ENCODE results near the gene CADPS2.

CADPS2 gene

GRCh38 chr7:122766593-122766992 lies 119.7 kb downstream of the CADPS2 start:
- no peak for DNase-seq

DNA sequence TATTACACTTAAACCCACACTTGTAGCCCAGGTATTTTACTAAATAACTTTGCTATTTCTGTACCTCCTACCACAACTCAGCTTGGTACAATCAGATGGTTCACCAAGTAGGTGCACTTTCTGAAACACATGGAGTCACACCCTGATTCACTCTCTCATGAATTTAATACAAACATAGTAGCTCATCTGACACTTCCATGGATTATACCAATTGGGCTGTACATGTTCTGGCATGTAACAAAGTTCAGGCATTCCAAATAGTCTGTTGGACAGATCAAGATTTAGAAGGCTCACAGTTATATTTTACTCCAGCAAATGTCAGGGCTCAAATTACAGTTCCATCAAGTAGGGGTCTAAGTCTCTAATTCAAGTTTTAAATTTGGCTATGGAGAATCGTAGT lies 121.4 kb downstream of the CADPS2 start:
- DNase-seq, result no peak

DNA sequence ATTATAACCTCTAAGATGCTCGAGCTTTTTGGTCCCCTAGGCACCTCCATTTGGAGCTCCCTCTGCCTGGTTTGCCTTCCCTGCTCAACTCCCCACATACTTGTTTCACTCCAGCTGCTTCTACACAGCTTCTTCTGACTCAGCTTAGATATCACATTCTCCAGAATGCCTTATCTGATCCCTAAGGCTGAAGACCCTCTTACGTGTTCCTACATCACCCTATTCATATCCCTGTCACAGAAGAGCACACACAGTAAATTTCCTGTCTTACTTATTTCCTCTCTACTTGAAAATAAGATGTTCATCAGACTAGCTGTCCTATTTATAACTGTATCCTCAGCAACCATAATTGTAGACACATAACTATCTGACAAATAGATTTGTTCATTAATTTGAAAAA lies 122.2 kb downstream of the CADPS2 start:
- DNase-seq, result no peak

DNA sequence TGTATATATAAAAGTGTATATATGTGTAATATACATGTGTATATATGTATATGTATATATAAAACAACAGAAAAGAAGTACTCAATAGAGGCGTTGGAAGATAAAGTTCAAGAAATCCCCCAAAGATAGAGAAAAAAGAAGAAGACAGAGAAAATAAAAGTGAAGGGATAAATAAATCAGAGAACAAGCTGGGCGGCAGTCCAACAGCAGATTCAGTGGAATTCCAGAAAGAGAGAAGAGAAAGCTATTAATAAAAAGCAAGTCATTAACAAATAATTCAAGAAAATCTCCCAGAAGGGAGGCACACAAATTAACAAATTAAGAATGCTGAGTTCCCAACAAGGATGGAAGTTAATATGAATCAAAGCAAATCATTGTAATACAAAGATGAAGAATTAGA lies 124.2 kb downstream of the CADPS2 start:
- no peak for DNase-seq

DNA sequence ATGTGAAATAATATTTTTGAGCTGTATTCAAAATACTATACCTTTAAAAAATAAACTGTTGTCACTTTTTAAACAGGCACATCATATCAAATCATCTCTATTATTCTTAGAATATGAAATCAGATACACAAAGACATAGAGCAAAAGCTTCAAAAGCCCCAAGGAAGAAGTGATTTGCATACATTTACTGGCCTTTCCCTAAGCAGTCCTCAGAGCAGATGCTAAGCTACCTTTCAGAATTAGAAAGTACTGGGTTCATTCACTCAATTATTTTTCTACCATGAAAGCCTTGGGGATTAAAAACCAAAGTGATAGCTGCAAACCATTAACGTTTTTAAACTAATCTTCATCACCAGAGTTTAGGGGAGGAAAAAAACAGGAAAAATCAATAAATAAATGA lies 127.8 kb downstream of the CADPS2 start:
- no peak for DNase-seq

DNA sequence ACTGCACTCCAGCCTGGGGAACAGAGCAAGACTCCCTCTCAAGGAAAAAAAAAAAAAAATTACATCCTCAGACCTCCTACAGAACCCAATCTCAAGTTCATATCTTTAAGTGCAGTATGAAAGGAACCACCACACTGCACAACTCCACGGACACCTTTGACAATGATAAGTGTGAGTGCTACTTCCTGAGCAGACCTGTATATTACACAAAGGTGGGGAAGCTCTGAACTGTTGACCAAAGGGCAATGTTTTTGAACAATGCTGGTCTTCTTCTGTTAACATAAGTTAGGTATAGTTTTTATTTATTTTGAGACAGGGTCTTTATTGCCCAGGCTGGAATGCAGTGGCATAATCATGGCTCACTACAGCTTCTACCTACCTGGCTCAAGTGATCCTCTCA lies 129.4 kb downstream of the CADPS2 start:
- no peak for DNase-seq

DNA sequence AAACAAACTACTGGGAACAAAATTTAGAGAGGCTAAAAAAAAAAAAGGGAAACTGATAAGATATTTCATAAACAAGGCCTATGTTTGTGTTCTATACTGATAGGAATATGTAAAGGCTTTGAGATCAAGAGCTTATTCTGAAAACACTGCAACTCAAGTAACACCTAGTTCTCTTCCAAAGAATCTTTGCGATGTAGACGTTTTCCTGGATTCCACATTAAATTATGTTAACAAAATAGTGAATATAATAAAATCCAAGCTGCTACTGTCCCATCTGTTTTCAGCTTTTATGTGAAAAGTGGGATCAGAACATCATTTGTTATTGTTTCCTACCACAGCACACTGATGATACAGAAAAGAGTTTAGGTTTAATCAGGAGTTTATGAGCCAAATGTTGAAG lies 130.6 kb downstream of the CADPS2 start:
- DNase-seq, result no peak

- DNase-seq, result no peak
Observed at GRCh38 chr7:122752583-122752982, 133.7 kb downstream of the CADPS2 start.

DNA sequence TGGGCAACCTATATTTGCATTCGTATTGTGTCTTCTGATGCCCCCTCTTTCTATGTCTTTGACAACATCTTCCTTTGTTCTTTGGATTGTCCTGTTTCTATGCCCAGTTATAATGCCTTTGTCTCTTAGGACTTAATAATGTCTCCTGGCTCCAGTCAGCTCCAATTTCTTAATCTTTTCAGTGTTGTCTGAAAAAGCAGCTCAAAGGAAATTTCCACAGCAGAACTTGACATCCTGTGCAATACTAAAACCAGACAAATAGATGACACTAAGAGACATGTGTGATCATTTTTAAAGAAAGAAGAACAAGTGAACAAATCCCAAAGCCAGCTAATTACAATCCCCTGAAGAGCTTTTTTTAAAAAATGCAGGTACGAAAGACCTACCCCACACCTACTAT lies 135.9 kb downstream of the CADPS2 start:
- DNase-seq, result no peak

DNA sequence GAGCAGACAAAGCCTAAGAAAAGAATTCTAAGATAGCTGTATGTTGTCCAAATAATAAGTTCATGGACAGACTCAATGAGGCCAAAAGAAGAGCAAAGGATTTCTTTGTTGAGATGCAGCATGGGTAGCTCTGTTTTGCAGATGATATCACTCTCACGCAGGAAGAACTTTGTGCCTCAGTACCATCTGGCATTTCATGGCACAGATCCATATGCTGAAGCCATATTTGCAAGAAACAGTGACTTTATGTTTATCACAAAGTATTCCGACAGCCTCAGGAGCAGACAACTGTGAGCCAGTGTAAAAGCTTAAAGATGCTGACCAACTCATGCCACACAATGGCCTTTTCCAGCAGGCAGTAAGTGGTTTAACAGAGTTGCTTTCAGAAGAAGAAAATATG lies 138.1 kb downstream of the CADPS2 start:
- no peak for DNase-seq

GRCh38 chr7:122746948-122747347 lies 139.3 kb downstream of the CADPS2 start:
- DNase-seq, result no peak

GRCh38 chr7:122743211-122743610 lies 143.0 kb downstream of the CADPS2 start:
- no peak for DNase-seq

- no peak for DNase-seq
Observed at GRCh38 chr7:122738947-122739346, 147.3 kb downstream of the CADPS2 start.

- no peak for DNase-seq
Observed at GRCh38 chr7:122736183-122736582, 150.1 kb downstream of the CADPS2 start.

- DNase-seq, result no peak
Observed at GRCh38 chr7:122727759-122728158, 158.5 kb downstream of the CADPS2 start.

DNA sequence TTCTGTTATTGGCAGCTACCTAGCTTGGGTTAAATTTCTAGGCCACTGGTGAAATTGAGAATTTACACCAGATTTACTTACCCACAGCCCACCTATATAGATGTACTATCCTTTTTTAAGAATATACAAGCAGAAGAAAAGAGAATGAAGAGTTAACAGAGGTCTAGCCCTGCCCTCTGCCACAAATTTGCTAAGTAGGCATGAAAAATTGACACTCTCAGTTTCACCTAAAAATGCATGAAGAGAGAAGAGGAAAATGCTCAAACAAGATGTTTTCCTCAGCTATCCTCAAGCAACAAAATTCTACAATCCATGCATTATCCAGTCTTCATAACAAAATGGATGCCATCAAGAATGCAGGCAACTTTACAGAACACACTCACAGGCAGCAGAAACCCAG lies 158.9 kb downstream of the CADPS2 start:
- DNase-seq, result no peak

DNA sequence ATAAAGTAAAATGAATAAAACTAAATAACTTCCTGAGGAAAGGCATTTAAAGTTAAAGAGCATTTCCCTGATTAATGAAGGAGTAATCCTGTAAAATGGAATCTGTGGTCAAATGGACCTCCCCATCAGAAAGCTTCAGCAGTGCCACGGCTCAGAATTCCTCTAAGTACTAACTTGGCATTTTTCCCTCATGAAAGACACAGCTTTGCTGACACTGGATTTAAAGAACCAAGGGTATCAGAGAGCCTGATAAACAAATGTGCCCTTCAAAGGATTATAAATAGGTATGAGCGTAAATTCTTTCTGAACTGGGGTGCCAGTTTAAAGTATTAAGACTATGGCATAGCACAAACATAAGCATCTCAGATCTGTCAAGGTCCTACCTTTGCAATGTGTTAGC lies 159.4 kb downstream of the CADPS2 start:
- DNase-seq, result no peak

- no peak for DNase-seq
Observed at GRCh38 chr7:122724366-122724765, 161.9 kb downstream of the CADPS2 start.

DNA sequence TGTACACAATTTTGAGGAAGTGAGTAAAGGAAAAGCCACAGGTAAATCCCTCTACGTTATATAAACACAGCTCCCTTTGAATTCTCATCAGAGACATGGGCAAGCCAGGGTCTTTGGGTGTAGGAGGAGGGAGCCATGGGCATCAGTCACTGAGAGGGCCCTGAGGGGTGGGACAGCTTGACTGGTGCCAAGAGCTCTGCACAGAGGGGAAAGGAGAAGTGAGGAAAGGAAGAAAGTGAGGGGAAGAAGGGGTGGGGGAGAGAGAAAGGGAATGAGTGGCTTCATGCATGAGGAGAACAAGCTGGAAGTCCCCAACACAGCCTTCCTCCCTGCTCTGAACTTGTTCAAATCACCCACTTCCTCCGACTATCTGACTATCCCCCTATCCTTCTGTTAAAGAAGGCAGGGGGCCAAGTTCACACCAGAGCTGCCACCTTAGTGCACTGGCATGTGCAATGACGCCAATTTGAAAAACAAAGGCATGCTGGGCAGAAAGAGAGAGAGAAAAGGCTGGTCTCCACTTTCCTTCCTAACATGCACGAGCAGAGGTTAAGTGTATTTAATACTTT lies 167.2 kb downstream of the CADPS2 start:
- DNase-seq, result no peak

DNA sequence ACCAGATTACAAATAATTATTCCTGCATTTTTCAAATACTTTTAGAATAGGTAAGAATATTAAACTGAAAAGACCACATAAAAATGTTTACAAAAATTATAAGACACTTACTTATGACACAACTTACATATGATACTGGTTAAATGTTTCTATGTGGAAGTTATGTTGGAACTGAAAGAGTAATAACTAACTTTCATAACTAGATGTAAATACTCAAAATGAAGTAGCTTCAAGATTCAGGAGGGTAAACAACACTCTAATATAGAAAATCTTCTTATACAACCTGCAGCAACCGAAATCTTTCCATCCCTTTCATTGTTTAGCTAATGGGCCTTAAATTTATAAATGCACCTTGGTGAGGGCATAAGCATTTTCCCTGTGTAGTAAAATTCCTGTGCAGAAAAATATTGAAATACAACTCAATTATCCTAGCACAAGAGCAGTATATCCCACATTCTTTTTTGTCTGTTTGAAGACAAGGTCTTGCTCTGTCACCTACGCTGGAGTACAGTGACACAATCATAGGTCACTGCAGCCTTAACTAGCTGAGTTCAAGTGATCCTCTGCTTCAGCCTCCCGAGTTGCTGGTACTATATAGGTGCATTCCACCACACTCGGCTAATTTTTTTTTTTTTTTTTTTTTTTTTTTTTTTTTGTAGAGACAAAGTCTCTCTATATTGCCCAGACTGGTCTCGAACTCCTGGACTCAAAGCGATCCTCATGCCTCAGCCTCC lies 168.7 kb downstream of the CADPS2 start:
- DNase-seq, result no peak

DNA sequence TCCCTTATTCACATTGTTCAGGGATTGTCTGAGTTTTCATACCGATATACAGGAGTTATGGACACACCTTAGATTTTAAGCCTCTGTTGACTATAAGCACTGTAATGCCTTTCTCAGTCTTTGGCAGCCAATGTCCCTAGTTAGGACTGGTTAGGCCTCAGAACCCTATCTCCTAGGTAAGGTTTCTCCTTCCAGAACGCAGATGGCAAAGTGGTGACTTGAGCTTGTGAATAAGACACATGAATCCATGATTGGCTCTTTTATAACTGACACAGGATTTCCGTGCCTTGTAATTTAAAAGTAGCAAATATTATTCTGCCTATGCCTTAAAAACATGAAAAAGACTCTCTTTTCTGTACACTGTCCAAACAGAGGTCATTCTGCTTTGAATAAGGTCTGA lies 171.1 kb downstream of the CADPS2 start:
- no peak for DNase-seq

- no peak for DNase-seq
Observed at GRCh38 chr7:122710916-122711315, 175.3 kb downstream of the CADPS2 start.

DNA sequence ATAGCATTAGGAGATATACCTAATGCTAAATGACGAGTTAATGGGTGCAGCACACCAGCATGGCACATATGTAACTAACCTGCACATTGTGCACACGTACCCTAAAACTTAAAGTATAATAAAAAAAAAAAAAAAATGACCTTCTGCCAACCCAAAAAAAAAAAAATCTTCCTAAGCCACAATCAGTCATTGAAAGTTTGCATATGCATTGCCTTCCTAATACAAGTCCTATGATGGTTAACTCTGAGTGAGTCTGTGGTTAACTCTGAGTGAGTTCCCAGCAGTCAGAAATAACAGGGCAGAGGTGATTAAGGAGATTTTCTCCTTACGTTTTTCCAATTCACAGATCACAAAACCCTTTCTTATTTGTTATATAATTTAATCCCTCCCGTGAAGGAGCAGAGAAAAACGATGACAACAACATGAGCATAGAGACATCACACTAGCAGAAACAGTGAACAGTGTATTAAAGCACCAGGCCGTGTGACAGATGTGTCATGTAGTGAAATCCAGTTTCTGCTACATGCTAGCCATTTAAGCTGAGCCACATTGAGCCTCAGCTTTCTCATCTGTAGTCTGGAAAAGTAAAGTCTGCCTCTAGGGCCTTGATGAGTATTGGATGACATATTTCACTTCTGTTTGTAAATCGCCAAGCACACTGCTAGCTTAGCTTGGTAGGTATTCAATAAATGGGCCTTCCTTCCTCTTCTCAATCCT lies 176.2 kb downstream of the CADPS2 start:
- DNase-seq, result no peak

DNA sequence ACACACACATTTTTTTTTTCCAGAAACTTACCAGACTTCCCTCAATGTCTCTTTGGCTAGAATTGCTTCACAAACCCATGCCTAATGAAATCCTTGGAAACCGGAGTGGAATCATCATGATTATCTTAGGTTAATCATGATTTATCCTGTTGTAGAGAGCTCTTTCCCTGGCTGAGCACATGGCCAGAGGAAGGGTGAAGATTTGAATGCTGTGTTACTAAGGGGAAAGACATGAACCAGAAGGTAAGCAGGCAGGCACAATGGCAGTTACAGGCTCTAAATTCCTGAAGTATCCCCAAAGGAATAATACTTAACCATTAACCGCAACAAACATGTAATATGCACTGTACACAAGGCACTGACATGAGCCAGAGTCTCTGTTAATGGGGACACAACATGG lies 179.4 kb downstream of the CADPS2 start:
- no peak for DNase-seq

Measured in activated CD4-positive, alpha-beta T cell treated with anti-CD3 and anti-CD28 coated beads for 4 hours (primary cell).